IPS-15b (cell line): Measurements from ENCODE around the gene CDC5L.

Experiments used
- H3K27me3 ChIP-seq: one replicate; pipeline ENCODE4 v1.6.1; 2013; ENCODE audit warnings: low read length; ENCODE audit not compliant: control insufficient read depth, insufficient read depth
- H3K36me3 ChIP-seq: one replicate; pipeline ENCODE4 v1.6.1; 2013; ENCODE audit warnings: low read length; ENCODE audit not compliant: control insufficient read depth, insufficient read depth
- H3K4me1 ChIP-seq: one replicate; pipeline ENCODE4 v1.6.1; 2013; ENCODE audit warnings: mild to moderate bottlenecking, low read length; ENCODE audit not compliant: control insufficient read depth, insufficient read depth
- H3K4me3 ChIP-seq: one replicate; pipeline ENCODE4 v1.5.1; 2013; ENCODE audit warnings: low read depth, low read length
- H3K9ac ChIP-seq: one replicate; pipeline ENCODE4 v1.6.1; 2013; ENCODE audit warnings: low read depth, mild to moderate bottlenecking, low read length
- H3K9me3 ChIP-seq: one replicate; pipeline ENCODE4 v1.6.1; 2013; ENCODE audit warnings: mild to moderate bottlenecking, low read length; ENCODE audit not compliant: control insufficient read depth, insufficient read depth

CDC5L gene

GRCh38 chr6:44458551-44458950 lies 71.0 kb downstream of the CDC5L start:
- Histone ChIP-seq H3K9ac (no peak overlapping the region), H3K4me3 (no peak overlapping the region), H3K36me3 (no peaks in the 10 kb centered on the region), H3K4me1 (no peaks in the 10 kb centered on the region), H3K9me3 (no peaks in the 10 kb centered on the region), H3K27me3 (no peaks in the 10 kb centered on the region)

- Histone ChIP-seq H3K9me3 (no peaks in the 10 kb centered on the region), H3K4me1 (no peaks in the 10 kb centered on the region), H3K4me3 (no peak overlapping the region), H3K9ac (no peak overlapping the region), H3K27me3 (no peaks in the 10 kb centered on the region), H3K36me3 (no peaks in the 10 kb centered on the region)
These were observed 74.8 kb downstream of the CDC5L start for GRCh38 chr6:44462335-44462734.

- Histone ChIP-seq H3K4me1 (no peaks in the 10 kb centered on the region), H3K9ac (no peak overlapping the region)
These were observed 75.6 kb downstream of the CDC5L start for GRCh38 chr6:44462797-44463727.

GRCh38 chr6:44463728-44464450 lies 76.4 kb downstream of the CDC5L start:
- Histone ChIP-seq H3K9me3 (no peaks in the 10 kb centered on the region), H3K4me1 (no peaks in the 10 kb centered on the region), H3K4me3 (no peak overlapping the region), H3K27me3 (no peaks in the 10 kb centered on the region), H3K36me3 (no peaks in the 10 kb centered on the region), H3K9ac (no peak overlapping the region)

More at GRCh38 chr6:44462797-44463727, 75.6 kb downstream of the CDC5L start:
- Histone ChIP-seq H3K27me3 (no peaks in the 10 kb centered on the region), H3K4me3 (no peak overlapping the region), H3K9me3 (no peaks in the 10 kb centered on the region), H3K36me3 (no peaks in the 10 kb centered on the region)

GRCh38 chr6:44464527-44465310 lies 77.2 kb downstream of the CDC5L start:
- Histone ChIP-seq H3K9me3 (no peaks in the 10 kb centered on the region), H3K4me1 (no peaks in the 10 kb centered on the region), H3K9ac (no peak overlapping the region), H3K4me3 (no peak overlapping the region), H3K27me3 (no peaks in the 10 kb centered on the region), H3K36me3 (no peaks in the 10 kb centered on the region)

- H3K27me3 ChIP-seq = no peaks in the 10 kb centered on the region
- H3K9me3 ChIP-seq = no peaks in the 10 kb centered on the region
- no peaks in the 10 kb centered on the region for H3K4me1 ChIP-seq
- no peaks in the 10 kb centered on the region for H3K36me3 ChIP-seq
- H3K9ac ChIP-seq = no peak overlapping the region
- no peak overlapping the region for H3K4me3 ChIP-seq
These were observed 79.4 kb downstream of the CDC5L start for GRCh38 chr6:44466955-44467354.

- no peaks in the 10 kb centered on the region for H3K9me3 ChIP-seq
- H3K4me3 ChIP-seq = no peak overlapping the region
- H3K9ac ChIP-seq = no peak overlapping the region
These were observed 81.3 kb downstream of the CDC5L start for GRCh38 chr6:44468835-44469234.

GRCh38 chr6:44470115-44470464 lies 82.6 kb downstream of the CDC5L start:
- Histone ChIP-seq H3K27me3 (peaks cover 2% of the 10 kb centered on the region), H3K9ac (no peak overlapping the region), H3K4me3 (no peak overlapping the region), H3K9me3 (no peaks in the 10 kb centered on the region), H3K4me1 (no peaks in the 10 kb centered on the region), H3K36me3 (no peaks in the 10 kb centered on the region)

More at GRCh38 chr6:44468835-44469234, 81.3 kb downstream of the CDC5L start:
- H3K36me3 ChIP-seq = no peaks in the 10 kb centered on the region
- no peaks in the 10 kb centered on the region for H3K4me1 ChIP-seq
- H3K27me3 ChIP-seq = no peaks in the 10 kb centered on the region

- Histone ChIP-seq H3K4me1 (no peaks in the 10 kb centered on the region), H3K9ac (no peak overlapping the region), H3K36me3 (no peaks in the 10 kb centered on the region), H3K9me3 (no peaks in the 10 kb centered on the region), H3K27me3 (peaks cover 4% of the 10 kb centered on the region), H3K4me3 (no peak overlapping the region)
These were observed 83.2 kb downstream of the CDC5L start for GRCh38 chr6:44470746-44471145.

GRCh38 chr6:44471271-44471981 lies 83.9 kb downstream of the CDC5L start:
- Histone ChIP-seq H3K9ac (no peak overlapping the region), H3K4me1 (no peaks in the 10 kb centered on the region), H3K27me3 (peaks cover 5% of the 10 kb centered on the region), H3K4me3 (no peak overlapping the region), H3K36me3 (no peaks in the 10 kb centered on the region), H3K9me3 (no peaks in the 10 kb centered on the region)
